ENCODE data around the gene ATRIP. TPM values are rescaled to one million over a fixed set of nuclear protein-coding genes. Genes with fewer than 3 reads are reported as not detected.

Gene ATRIP
- total RNA-seq, 6 donors from 2014 or later, result 5.1 to 10.5 (median 6.5) TPM

DNA sequence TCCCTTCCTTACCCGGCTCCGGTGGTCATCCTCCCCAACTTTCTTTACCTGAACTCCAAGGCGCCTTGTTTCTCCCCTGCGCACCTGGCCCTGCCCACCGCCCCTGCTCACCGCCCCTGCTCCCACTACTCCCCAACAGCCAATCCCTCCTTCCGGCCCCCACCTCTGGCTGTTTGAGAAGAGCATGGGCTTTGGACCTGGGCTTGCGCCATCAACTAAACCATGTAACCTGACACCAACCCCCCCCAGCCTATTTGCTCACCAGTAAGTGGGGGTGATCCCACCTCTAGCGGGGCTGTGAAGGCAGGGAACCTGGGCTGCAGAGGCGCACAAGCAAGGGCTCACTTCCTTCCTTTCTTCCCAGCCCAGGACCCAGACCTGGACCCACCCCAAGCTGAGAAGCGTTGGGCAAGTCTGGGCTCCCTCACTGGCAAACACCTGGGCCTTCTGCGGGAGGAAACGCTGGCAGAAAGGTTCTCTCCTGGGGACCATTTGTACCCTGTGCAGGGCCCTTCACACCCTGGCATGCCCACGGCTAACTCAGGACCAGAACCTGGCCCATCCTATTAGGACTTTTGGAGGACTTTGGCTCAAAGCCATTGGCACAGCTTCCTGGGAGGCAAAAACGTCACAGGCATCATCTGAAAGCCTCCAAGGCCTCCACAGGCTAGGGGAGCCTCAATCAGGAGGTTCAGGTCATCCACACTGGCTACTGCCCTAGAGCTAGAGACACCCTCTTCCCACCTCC, 16.4 kb upstream of the ATRIP start, which contains the start of gene PLXNB1:
Gene PLXNB1, minus strand, starts transcription at position 127 of the 748 bp plus-strand sequence. CDS start 5,475 bp downstream, outside the sequence.
- DNase-seq (peak in 1 of 2 donors; percentile 93), ATAC-seq (ENCODE audit: low FRiP score in 2 of 2) (peak; percentile 43 to 71)
- TF ChIP-seq POLR2A (IDR thresholded peaks at IDR 0.05) (peak in 2 of 4 donors; percentile 9 to 54), POLR2AphosphoS5 (IDR thresholded peaks at IDR 0.05) (peak in 1 of 2 donors; percentile 38)
- TF ChIP-seq, protein P1, sequence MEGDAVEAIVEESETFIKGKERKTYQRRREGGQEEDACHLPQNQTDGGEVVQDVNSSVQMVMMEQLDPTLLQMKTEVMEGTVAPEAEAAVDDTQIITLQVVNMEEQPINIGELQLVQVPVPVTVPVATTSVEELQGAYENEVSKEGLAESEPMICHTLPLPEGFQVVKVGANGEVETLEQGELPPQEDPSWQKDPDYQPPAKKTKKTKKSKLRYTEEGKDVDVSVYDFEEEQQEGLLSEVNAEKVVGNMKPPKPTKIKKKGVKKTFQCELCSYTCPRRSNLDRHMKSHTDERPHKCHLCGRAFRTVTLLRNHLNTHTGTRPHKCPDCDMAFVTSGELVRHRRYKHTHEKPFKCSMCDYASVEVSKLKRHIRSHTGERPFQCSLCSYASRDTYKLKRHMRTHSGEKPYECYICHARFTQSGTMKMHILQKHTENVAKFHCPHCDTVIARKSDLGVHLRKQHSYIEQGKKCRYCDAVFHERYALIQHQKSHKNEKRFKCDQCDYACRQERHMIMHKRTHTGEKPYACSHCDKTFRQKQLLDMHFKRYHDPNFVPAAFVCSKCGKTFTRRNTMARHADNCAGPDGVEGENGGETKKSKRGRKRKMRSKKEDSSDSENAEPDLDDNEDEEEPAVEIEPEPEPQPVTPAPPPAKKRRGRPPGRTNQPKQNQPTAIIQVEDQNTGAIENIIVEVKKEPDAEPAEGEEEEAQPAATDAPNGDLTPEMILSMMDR (IDR thresholded peaks at IDR 0.05), result no peak
- 2 to 26% methylated on average over 7 to 14 of the region's 15 CpGs for WGBS, 2 donors
- no peaks in the 10 kb centered on the region for H3K9me3 ChIP-seq
- peaks cover 26 to 62% (median 46%) of the 10 kb centered on the region in 4 donors for H3K4me1 ChIP-seq
- peak within 1 kb of the TSS; percentile 77 to 93 (median 86) for H3K4me3 ChIP-seq
- H3K27ac ChIP-seq, result peak within 1 kb of the TSS; percentile 91 to 95 (median 92)
- H3K27me3 ChIP-seq, result no peaks in the 10 kb centered on the region
- H3K36me3 ChIP-seq, result peaks cover 0 to 21% (median 11%) of the 10 kb centered on the region in 4 donors

- no peak for TF ChIP-seq POLR2AphosphoS5 (IDR thresholded peaks at IDR 0.05)
- TF ChIP-seq EP300 (IDR thresholded peaks at IDR 0.05), result no peak
- TF ChIP-seq POLR2A (IDR thresholded peaks at IDR 0.05), result no peak
- TF ChIP-seq, protein P1 (IDR thresholded peaks at IDR 0.05), result no peak
- Histone ChIP-seq H3K4me3 (no peak overlapping the region), H3K27me3 (no peaks in the 10 kb centered on the region), H3K36me3 (peaks cover 0 to 21% (median 11%) of the 10 kb centered on the region in 4 donors), H3K9me3 (no peaks in the 10 kb centered on the region), H3K27ac (peak overlapping the region; percentile 91 to 95 (median 92)), H3K4me1 (peaks cover 31 to 56% (median 41%) of the 10 kb centered on the region in 4 donors)
- WGBS, 2 donors, result 75 to 76% methylated on average over 1 of the region's 1 CpG
- DNase-seq (no peak), ATAC-seq (ENCODE audit: low FRiP score in 2 of 2) (no peak)
Observed at GRCh38 chr3:48430708-48431101, 15.8 kb upstream of the ATRIP start.

DNA sequence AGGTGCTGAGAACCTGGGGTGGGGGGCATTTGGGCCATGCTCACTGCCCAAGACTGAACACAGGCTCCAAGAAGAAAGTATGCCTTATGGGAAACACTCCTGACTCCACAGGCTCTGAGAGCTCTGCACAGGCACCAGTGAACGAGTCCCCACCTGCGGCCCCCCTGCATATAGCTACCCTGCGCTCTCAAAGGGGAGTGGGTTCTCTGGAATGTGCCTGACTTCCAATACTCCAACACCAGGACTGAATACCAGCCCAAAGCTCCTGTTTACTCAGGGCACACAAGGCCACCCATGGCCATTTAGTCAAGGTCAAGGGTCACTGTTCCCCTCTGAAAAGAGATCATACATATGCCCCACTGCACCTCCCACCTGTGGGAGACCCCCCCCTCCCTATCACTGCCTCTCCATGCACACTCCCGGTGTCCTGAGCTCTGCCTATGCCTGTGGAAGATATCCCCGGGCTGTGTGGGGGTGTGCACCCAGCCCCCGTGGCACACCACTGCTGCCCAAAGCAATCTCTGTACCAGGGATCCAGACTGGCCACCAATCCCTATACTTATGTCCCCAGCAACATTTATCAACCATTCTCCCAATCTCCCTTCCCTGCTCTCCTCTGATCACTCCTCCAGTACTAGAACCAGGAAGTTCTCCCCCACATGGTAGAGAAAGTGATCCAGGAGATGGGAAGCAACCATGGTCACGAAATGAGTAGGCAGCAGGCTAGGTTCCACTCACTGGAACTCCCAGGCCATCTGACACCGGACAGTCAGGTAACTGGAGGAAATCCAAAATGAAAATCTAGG, 15.1 kb upstream of the ATRIP start:
- Histone ChIP-seq H3K36me3 (peaks cover 0 to 21% (median 11%) of the 10 kb centered on the region in 4 donors), H3K27ac (peak overlapping the region; percentile 91 to 95 (median 92)), H3K9me3 (no peaks in the 10 kb centered on the region), H3K4me1 (peaks cover 31 to 56% (median 38%) of the 10 kb centered on the region in 4 donors), H3K27me3 (no peaks in the 10 kb centered on the region), H3K4me3 (no peak overlapping the region)
- DNase-seq, result no peak
- WGBS, 2 donors, result 82 to 85% methylated on average over 5 to 8 of the region's 8 CpGs
- TF ChIP-seq, protein P1 (IDR thresholded peaks at IDR 0.05), result no peak
- no peak for TF ChIP-seq POLR2AphosphoS5 (IDR thresholded peaks at IDR 0.05)
- TF ChIP-seq POLR2A (IDR thresholded peaks at IDR 0.05), result no peak
- no peak for TF ChIP-seq EP300 (IDR thresholded peaks at IDR 0.05)
- ATAC-seq (ENCODE audit: low FRiP score in 2 of 2), result no peak

DNA sequence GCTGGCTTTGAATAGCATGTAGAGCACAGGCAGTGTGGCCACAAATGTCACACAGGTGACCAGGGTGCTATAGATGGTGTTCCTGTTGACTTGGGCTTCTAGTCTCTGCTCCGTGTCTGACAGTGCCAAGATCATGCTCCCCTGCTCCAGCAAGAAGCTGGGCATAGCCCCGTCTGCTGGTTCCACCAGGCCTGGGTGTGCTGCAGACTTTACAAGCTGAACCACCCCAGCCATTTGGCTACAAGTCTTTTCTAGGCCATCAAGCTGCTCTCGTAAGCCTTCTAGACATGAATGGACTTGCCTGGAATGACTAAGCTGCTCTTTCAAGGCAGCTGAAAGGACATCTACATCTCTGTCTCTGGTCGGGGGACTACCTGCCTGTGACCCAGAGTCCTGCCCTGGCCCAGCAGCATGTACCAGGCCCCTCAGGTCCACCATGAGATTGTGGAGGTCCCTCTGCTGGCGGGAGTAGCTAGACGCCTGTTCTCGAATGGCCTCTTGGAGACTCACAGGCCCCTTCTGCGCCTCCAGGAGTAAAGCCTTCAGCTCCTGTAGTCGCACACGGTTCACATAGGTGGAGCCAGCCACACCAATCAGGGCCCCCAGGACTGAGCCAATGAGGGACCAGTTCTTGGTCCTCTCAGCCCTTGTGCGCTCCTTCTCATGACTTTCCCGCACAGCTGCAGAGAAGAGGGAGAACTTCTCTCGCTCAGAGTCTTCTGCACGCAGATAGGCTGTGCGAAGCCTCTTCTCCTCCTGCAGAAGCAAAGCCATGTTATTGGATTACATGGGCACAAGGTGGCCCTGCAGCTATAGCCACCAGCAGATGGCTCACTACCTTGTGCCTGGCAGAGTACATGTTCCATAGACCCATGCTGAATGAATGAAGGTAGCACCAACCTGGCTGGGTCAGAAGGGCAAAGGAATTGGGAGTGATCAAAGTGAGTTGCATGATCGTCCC, 13.8 kb upstream of the ATRIP start:
- Histone ChIP-seq H3K9me3 (no peaks in the 10 kb centered on the region), H3K27me3 (no peaks in the 10 kb centered on the region), H3K36me3 (peaks cover 0 to 21% (median 11%) of the 10 kb centered on the region in 4 donors), H3K4me1 (peaks cover 19 to 44% (median 29%) of the 10 kb centered on the region in 4 donors), H3K27ac (peak overlapping the region in 3 of 4 donors; percentile 29 to 91 (median 45)), H3K4me3 (no peak overlapping the region)
- no peak for DNase-seq
- no peak for ATAC-seq (ENCODE audit: low FRiP score in 2 of 2)
- WGBS, 2 donors, result 82 to 92% methylated on average over 14 to 16 of the region's 16 CpGs
- TF ChIP-seq EP300 (IDR thresholded peaks at IDR 0.05), result no peak
- TF ChIP-seq, protein P1 (IDR thresholded peaks at IDR 0.05), result no peak
- TF ChIP-seq POLR2AphosphoS5 (IDR thresholded peaks at IDR 0.05), result no peak
- no peak for TF ChIP-seq POLR2A (IDR thresholded peaks at IDR 0.05)

Data from upper lobe of left lung (tissue), 6 donors.